NCI-H524 (cell line): Measurements from ENCODE around the gene CCDC88C.

Experiments
- DNase-seq, 2 experiments: peaks; one replicate each; lab custom pipeline; 2025; lab: John Stamatoyannopoulos, UW

Gene CCDC88C

GRCh38 chr14:91327661-91328312 lies 89.8 kb downstream of the CCDC88C start:
- no peak for DNase-seq

DNA sequence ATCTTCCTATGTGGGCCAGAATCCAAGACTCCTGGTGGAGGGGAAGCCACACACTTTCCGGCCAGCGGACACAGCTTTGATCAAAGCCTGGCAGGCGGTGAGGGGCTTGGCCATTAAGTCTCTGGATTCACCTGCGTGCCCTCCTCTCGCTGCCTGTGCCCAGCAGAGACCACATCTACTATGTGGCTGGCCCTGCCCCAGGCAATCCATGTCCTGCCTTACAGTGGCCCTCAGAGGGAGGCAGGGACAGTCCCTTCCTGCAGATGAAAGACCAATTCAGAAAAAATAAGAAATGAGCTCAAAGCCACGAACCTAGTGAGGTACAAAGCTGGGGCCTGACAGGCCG lies 90.4 kb downstream of the CCDC88C start:
- DNase-seq, result no peak

DNA sequence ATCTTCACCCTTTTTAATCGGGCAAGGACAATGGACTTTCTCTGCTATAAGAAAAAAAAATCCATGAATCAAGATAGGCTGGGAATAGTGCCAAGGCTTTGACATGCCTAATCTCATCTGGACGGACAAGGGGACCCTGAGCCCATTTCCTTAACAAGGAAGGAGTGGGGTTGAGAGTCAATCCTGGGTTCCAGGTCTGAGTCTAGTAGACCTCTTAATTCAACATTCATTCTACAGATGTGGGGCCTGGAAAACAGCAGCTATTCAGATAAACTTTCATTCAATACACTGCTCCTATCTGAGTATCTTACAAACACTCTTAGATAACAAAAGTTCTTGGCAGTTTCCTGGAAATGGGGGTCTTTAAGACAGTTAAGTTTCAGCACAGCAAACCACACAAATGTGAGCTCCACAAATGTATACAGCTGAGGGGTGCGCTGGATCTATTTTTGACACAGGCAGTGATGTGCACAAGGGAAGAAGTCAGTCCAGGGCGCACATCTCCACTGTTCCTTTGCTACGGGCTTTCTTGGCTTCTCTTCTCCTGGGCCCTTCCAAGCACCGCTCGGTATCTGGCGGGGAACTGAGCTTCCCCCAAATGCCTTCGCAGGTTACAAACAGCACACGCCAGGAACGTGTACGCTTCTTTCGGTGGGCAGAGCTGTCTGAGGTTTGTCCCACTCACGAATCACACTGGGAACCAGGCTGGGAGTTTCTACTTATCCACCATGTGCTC lies 90.9 kb downstream of the CCDC88C start:
- DNase-seq, result no peak

GRCh38 chr14:91324606-91325575 lies 92.7 kb downstream of the CCDC88C start:
- DNase-seq, result peak in 1 of 2 experiments; percentile 81

DNA sequence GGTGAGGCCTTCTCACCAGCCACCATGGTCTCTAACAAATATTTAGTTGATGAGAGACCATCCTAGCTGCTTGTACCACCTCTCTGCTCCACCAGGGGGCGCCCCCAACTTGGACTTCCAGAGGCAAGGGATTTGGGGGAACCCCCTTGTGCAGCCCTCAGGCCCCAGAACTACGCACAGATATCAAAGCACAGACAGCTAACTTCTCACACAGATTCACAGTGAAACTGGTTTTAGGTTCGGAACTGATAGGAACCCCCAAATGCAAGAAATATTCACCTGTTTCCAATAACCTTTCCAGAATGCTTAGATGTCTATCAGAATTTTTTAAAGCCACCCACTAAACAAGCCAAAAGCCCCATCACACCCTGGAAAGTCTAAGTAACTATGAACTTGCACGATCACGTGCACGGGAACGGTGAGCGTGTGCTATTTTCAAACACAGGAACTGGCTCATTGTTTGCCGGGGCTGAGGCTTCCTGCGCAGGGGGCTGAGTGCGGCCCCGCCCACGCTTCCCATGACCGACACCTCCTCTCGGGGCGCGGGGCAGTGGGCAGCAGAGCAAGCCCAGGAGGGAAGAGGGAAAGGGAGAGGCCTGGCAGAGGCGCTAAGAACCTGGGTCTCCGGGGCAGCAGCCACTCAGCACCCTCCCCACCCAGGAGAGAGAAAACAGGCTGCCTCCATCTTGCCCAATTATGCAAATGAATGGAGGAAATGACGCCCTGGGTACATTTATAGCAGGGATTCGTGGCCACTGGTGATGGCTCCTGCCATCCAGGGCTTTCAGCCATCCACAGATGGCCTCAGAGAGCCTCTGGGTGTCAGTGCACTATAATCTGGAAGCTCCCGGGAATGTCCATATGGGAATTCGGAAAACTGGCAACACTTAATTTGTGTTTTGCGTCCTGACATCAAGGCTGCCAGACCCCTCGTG lies 93.7 kb downstream of the CCDC88C start:
- DNase-seq, result peak; percentile 93 to 98

DNA sequence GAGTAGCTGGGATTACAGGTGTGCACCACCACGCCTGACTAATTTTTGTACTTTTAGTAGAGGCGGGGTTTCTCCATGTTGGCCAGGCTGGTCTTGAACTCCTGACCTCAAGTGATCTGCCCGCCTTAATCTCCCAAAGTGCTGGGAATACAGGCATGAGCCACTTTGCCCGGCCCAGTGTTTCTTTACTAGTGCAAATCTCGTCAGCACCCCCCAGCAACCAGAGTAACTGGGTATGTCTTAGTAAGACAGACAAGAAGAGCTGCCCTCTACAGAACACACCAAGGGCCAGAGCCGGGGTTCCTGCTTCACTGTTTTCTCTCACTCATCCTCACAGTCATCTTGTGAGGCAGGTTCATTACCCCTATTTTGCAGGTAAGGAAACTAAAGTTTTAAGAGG lies 94.6 kb downstream of the CCDC88C start:
- no peak for DNase-seq

DNA sequence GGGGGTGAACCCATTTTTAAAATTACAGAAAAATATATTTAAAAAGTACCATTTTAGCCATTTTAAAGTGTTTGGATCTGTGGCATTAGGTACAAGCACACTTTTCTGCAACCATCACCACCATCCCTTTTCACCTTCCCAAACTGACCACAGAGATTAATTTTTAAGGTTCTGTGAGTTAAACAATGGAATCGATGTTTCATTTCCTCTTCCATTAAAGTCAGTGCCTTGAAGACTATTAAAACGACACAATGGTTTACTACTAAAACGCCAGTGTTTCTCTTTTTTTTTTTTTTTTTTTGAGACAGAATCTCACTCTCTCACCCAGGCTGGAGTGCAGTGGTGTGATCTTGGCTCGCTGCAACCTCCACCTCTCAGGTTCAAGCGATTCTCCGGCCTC lies 95.0 kb downstream of the CCDC88C start:
- DNase-seq, result no peak

- DNase-seq, result no peak
Measured at GRCh38 chr14:91321131-91321530, 96.5 kb downstream of the CCDC88C start.

DNA sequence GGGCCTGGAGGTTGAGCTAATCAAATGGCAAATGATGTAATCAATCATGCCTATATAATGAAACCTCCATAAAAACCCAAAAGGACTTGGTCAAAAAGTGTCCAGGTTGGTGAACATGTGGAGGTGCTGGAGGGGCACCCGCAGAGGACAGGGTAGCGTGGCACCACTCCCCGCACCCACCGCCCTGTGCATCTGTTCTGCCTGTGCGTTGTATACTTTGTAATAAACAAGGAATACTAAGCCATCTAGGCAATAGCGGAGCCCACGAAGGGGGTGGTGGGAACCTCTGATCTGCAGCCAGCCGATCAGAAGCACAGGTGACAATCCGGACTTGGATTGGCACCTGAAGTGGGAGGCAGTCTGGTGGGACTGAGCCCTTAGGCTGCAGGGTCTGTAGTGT lies 97.4 kb downstream of the CCDC88C start:
- no peak for DNase-seq

- DNase-seq, result no peak
Measured at GRCh38 chr14:91318911-91319310, 98.7 kb downstream of the CCDC88C start.

GRCh38 chr14:91317381-91318308 lies 100.0 kb downstream of the CCDC88C start:
- no peak for DNase-seq

GRCh38 chr14:91316761-91317160 lies 100.9 kb downstream of the CCDC88C start:
- DNase-seq, result no peak

DNA sequence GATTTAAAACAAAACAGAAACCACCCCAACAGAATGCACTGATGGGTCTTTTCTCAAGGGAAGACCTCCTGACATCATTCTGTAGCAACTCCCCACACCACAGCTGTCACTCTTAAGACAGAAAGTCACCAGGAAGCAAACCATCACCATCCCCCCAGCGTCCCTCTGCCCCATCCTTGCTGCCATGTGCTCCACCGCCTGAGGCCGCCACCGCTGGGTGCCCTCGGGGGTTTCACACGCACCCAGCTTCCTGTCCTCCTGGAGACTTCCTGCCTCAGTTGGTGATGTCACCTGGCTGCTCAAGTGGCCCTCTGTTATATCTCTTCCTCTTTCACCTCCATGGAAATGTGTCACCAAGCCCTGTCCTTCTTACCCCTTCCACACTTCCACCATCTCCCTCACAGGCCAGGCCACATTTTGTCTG lies 101.8 kb downstream of the CCDC88C start:
- no peak for DNase-seq

DNA sequence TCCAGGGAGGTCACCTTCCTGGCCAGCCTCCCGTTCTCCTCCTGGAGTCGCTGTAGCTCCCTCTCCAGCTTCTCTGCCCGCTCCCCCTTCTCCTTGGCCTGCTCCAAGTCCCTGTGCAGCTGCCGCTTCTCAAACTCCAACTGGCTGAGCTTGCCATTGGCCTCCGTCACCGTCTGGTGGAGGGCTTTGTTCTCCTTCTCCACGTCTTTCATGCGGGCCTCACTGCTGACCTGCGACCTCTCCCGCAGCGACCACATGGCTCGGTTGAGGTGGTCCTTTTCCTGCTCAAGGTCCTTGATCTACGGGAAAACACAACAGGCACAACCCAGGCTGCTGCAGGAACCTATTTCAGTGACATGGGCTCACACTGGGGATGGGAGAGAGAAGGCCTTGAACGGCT lies 103.8 kb downstream of the CCDC88C start:
- DNase-seq, result no peak

GRCh38 chr14:91313154-91313850 lies 104.3 kb downstream of the CCDC88C start:
- no peak for DNase-seq

- DNase-seq, result no peak
Measured at GRCh38 chr14:91311284-91311662, 106.3 kb downstream of the CCDC88C start.

- DNase-seq, result no peak
Measured at GRCh38 chr14:91310606-91311283, 106.9 kb downstream of the CCDC88C start.

GRCh38 chr14:91309756-91310280 lies 107.8 kb downstream of the CCDC88C start:
- DNase-seq, result no peak

- no peak for DNase-seq
Measured at GRCh38 chr14:91308337-91308736, 109.3 kb downstream of the CCDC88C start.
